ENCODE data around the gene TPST1. TPM values are rescaled to one million over a fixed set of nuclear protein-coding genes. Genes with fewer than 3 reads are reported as not detected.

The TPST1 gene
- total RNA-seq, 1 donor = 137 TPM

GRCh38 chr7:66236713-66237303 lies 31.7 kb downstream of the TPST1 start:
- DNase-seq (ENCODE audit: insufficient read length, low spot score, missing footprints) = peak; percentile 73
- TF ChIP-seq, protein P1, sequence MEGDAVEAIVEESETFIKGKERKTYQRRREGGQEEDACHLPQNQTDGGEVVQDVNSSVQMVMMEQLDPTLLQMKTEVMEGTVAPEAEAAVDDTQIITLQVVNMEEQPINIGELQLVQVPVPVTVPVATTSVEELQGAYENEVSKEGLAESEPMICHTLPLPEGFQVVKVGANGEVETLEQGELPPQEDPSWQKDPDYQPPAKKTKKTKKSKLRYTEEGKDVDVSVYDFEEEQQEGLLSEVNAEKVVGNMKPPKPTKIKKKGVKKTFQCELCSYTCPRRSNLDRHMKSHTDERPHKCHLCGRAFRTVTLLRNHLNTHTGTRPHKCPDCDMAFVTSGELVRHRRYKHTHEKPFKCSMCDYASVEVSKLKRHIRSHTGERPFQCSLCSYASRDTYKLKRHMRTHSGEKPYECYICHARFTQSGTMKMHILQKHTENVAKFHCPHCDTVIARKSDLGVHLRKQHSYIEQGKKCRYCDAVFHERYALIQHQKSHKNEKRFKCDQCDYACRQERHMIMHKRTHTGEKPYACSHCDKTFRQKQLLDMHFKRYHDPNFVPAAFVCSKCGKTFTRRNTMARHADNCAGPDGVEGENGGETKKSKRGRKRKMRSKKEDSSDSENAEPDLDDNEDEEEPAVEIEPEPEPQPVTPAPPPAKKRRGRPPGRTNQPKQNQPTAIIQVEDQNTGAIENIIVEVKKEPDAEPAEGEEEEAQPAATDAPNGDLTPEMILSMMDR (IDR thresholded peaks at IDR 0.05; ENCODE audit: extremely low read depth, low read depth, low read length) = no peak
- H3K4me3 ChIP-seq (ENCODE audit: insufficient read depth, low read length) = no peak overlapping the region
- H3K36me3 ChIP-seq (ENCODE audit: insufficient read depth, low read length) = peaks cover 11% of the 10 kb centered on the region
- H4K20me1 ChIP-seq (ENCODE audit: insufficient read depth, low read length) = peaks cover 44% of the 10 kb centered on the region
- H3K79me2 ChIP-seq (ENCODE audit: insufficient read depth, low read length) = peaks cover 80% of the 10 kb centered on the region
- no peak overlapping the region for H2AFZ ChIP-seq (ENCODE audit: low read length)
- H3K27me3 ChIP-seq (ENCODE audit: insufficient read depth, low read length) = no peaks in the 10 kb centered on the region
- peaks cover 10% of the 10 kb centered on the region for H3K4me1 ChIP-seq (ENCODE audit: insufficient read depth, low read length)
- H3K27ac ChIP-seq (ENCODE audit: low read depth, low read length) = no peak overlapping the region
- no peaks in the 10 kb centered on the region for H3K9me3 ChIP-seq (ENCODE audit: low read depth, low read length)
- no peak overlapping the region for H3K4me2 ChIP-seq (ENCODE audit: insufficient read depth, low read length)

DNA sequence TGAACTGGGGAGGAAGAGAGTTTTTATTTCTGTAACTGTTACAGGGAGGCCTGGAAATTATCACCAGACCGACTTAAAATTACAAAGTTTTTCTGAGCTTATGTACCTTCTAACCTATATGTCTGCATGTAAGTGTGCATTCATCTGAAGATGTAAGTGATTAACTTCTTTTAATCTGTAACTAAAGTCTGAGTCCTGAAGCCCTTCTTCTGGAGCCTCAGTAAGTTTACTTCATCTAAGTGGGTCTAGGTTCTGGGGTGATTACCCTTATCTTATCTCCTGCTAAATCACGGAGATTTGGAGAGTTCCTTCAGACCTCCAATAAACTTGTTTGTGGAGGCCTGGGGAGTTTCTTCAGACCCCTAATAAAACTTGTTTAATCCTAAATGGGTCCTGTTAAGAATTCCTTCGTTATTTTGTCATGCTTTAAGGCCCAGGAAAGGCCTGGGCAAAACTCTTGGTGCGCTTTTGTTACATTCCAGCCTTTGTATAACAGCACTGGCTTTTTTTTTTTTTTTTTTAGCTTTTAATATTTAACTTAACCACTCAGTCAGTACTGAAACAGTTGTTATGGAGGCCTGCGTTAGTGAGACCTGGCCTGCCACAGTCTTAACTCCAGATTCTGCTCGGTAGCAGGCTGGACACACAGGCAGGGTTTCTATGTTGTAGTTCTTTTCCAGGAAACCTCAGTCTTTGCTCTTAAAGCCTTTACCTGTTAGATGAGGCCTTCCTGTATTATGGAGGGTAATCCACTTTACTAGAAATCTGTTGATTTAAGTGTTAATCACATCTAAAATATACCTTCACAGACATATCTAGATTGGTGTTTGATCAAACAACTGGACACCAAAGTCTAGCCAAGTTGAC lies 33.0 kb downstream of the TPST1 start:
- peaks cover 10% of the 10 kb centered on the region for H3K4me1 ChIP-seq (ENCODE audit: insufficient read depth, low read length)
- H3K79me2 ChIP-seq (ENCODE audit: insufficient read depth, low read length) = peaks cover 79% of the 10 kb centered on the region
- no peak overlapping the region for H3K4me3 ChIP-seq (ENCODE audit: insufficient read depth, low read length)
- no peak for DNase-seq (ENCODE audit: insufficient read length, low spot score, missing footprints)
- H3K9me3 ChIP-seq (ENCODE audit: low read depth, low read length) = no peaks in the 10 kb centered on the region
- no peak overlapping the region for H2AFZ ChIP-seq (ENCODE audit: low read length)
- peaks cover 11% of the 10 kb centered on the region for H3K36me3 ChIP-seq (ENCODE audit: insufficient read depth, low read length)
- TF ChIP-seq, protein P1 (IDR thresholded peaks at IDR 0.05; ENCODE audit: extremely low read depth, low read depth, low read length) = no peak
- H3K4me2 ChIP-seq (ENCODE audit: insufficient read depth, low read length) = no peak overlapping the region
- no peaks in the 10 kb centered on the region for H3K27me3 ChIP-seq (ENCODE audit: insufficient read depth, low read length)
- H4K20me1 ChIP-seq (ENCODE audit: insufficient read depth, low read length) = peaks cover 46% of the 10 kb centered on the region
- H3K27ac ChIP-seq (ENCODE audit: low read depth, low read length) = no peak overlapping the region

GRCh38 chr7:66238773-66239466 lies 33.8 kb downstream of the TPST1 start:
- no peak overlapping the region for H3K4me2 ChIP-seq (ENCODE audit: insufficient read depth, low read length)
- peaks cover 73% of the 10 kb centered on the region for H3K79me2 ChIP-seq (ENCODE audit: insufficient read depth, low read length)
- no peaks in the 10 kb centered on the region for H3K9me3 ChIP-seq (ENCODE audit: low read depth, low read length)

More at GRCh38 chr7:66238773-66239466, 33.8 kb downstream of the TPST1 start:
- Histone ChIP-seq H3K27me3 (ENCODE audit: insufficient read depth, low read length) (no peaks in the 10 kb centered on the region), H3K4me3 (ENCODE audit: insufficient read depth, low read length) (no peak overlapping the region), H4K20me1 (ENCODE audit: insufficient read depth, low read length) (peaks cover 43% of the 10 kb centered on the region), H3K27ac (ENCODE audit: low read depth, low read length) (no peak overlapping the region), H3K4me1 (ENCODE audit: insufficient read depth, low read length) (peaks cover 10% of the 10 kb centered on the region), H2AFZ (ENCODE audit: low read length) (no peak overlapping the region), H3K36me3 (ENCODE audit: insufficient read depth, low read length) (peaks cover 11% of the 10 kb centered on the region)
- no peak for DNase-seq (ENCODE audit: insufficient read length, low spot score, missing footprints)
- TF ChIP-seq, protein P1 (IDR thresholded peaks at IDR 0.05; ENCODE audit: extremely low read depth, low read depth, low read length) = no peak

Measured in osteoblast (primary cell).